Measurements from ENCODE around the gene NDUFA11. TPM values are rescaled to one million over a fixed set of nuclear protein-coding genes. Genes with fewer than 3 reads are reported as not detected.

Gene NDUFA11
- total RNA-seq, 4 donors from 2014 or later: 123 to 215 (median 163) TPM

- H3K4me3 ChIP-seq (ENCODE audit: low read depth, poor library complexity, severe bottlenecking): no peak overlapping the region
- WGBS, 2 donors: 79 to 86% methylated on average over 4 to 11 of the region's 11 CpGs
- no peak for DNase-seq (ENCODE audit: low spot score in 2 of 2)
- intact Hi-C loops (cut with DNase I; ENCODE audit: low total_unique reads): no loop called here
- TF ChIP-seq POLR2A (IDR thresholded peaks at IDR 0.05): no peak
- TF ChIP-seq, protein P1, sequence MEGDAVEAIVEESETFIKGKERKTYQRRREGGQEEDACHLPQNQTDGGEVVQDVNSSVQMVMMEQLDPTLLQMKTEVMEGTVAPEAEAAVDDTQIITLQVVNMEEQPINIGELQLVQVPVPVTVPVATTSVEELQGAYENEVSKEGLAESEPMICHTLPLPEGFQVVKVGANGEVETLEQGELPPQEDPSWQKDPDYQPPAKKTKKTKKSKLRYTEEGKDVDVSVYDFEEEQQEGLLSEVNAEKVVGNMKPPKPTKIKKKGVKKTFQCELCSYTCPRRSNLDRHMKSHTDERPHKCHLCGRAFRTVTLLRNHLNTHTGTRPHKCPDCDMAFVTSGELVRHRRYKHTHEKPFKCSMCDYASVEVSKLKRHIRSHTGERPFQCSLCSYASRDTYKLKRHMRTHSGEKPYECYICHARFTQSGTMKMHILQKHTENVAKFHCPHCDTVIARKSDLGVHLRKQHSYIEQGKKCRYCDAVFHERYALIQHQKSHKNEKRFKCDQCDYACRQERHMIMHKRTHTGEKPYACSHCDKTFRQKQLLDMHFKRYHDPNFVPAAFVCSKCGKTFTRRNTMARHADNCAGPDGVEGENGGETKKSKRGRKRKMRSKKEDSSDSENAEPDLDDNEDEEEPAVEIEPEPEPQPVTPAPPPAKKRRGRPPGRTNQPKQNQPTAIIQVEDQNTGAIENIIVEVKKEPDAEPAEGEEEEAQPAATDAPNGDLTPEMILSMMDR (IDR thresholded peaks at IDR 0.05): no peak
These were observed 27.7 kb upstream of the NDUFA11 start for GRCh38 chr19:5931251-5931650.

DNA sequence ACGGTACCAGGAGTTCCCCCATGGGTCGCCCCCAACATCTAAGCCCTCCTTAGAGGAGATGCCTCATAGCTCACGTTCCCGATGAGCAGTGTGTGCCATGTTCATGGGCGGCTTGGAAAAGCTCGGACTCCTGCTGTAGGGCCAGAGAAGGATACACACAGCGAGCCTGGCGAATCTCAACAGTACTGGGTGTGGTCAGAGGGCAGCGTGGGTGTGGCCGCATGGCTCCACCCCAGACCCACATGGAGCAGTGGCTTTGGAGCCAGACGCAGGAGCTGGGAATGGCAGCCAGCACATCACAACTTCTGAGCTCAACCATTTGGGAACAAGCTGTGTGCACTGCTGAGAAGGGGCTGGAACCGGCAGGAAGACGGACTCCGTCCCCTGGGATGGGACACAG, 26.0 kb upstream of the NDUFA11 start:
- WGBS, 2 donors: 60 to 74% methylated on average over 14 of the region's 14 CpGs
- intact Hi-C loops (cut with DNase I; ENCODE audit: low total_unique reads): no loop called here
- no peak overlapping the region for H3K4me3 ChIP-seq (ENCODE audit: low read depth, poor library complexity, severe bottlenecking)
- no peak for DNase-seq (ENCODE audit: low spot score in 2 of 2)
- TF ChIP-seq, protein P1 (IDR thresholded peaks at IDR 0.05): no peak

DNA sequence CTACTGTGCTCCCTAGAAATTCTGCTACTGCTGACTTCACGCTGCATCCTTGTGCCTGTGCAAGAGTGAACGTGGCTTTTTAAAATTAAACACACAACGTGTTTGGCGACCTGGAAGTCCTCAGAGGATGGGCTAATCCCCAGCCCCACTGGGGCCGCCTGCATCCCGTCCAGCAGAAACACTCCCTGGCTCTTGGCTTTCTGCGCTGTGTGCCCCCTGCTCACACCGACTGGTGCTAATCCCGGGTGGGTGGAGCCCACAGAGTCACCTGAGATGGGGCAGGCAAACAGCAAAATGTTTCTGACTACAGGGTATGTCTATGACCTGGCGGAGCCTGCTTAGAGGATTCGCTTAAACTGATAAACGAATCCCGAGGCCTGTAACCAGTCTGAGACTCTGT, 25.6 kb upstream of the NDUFA11 start:
- DNase-seq (ENCODE audit: low spot score in 2 of 2): no peak
- intact Hi-C loops (cut with DNase I; ENCODE audit: low total_unique reads): no loop called here
- TF ChIP-seq, protein P1 (IDR thresholded peaks at IDR 0.05): no peak
- TF ChIP-seq POLR2A (IDR thresholded peaks at IDR 0.05): no peak
- 88 to 92% methylated on average over 13 of the region's 13 CpGs for WGBS, 2 donors
- H3K4me3 ChIP-seq (ENCODE audit: low read depth, poor library complexity, severe bottlenecking): no peak overlapping the region

GRCh38 chr19:5927441-5927821, 23.8 kb upstream of the NDUFA11 start:
- intact Hi-C loops (cut with DNase I; ENCODE audit: low total_unique reads): no loop called here
- 72% methylated on average over 8 of the region's 8 CpGs for WGBS, 2 donors
- H3K4me3 ChIP-seq (ENCODE audit: low read depth, poor library complexity, severe bottlenecking): no peak overlapping the region
- TF ChIP-seq, protein P1 (IDR thresholded peaks at IDR 0.05): no peak
- no peak for TF ChIP-seq POLR2A (IDR thresholded peaks at IDR 0.05)
- DNase-seq (ENCODE audit: low spot score in 2 of 2): no peak

DNA sequence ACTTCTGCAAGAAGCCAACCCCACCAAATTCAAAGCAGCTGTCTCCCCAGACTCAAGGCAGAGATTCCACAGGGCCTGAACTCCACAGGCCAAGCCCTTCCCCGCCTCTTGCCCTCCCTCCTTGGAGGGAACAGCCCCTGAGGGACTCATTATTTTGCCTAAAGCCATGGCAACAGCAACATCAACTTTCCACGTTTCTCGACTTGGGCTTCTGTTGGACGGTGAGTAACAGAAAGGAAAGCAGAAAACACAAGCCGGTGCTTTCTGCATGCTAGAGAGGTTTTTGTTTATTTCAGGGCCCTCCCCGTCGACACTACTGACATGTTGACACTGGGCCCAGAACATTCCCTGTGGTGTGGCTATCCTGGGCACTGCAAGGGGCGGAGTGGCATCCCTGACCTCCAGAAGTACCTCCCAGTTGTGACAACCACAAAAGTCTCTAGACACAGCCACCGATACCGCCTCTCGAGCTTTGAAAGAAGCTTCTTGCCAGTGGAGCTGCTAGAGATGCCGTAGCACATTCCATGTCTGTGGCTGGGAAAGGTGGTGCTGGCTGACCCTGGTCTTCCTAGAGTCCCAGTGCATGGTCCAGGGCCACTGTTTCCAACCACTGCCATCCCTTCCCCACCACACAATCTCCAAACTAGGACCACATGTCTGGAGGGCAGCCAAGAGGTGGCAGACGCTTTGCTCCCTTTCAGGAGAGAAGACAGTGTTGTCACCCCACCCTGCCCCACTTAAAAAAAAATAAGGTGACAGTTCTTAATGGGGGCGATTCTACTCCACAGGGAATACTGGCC, 23.3 kb upstream of the NDUFA11 start:
- DNase-seq (ENCODE audit: low spot score in 2 of 2): peak in 1 of 2 donors; percentile 72
- intact Hi-C loops (cut with DNase I; ENCODE audit: low total_unique reads): no loop called here
- 55 to 61% methylated on average over 14 of the region's 14 CpGs for WGBS, 2 donors
- H3K4me3 ChIP-seq (ENCODE audit: low read depth, poor library complexity, severe bottlenecking): no peak overlapping the region
- no peak for TF ChIP-seq POLR2A (IDR thresholded peaks at IDR 0.05)
- TF ChIP-seq, protein P1 (IDR thresholded peaks at IDR 0.05): no peak

Data from lower leg skin (tissue), 4 donors.